WTC11 (cell line): ENCODE data around the gene MIGA2. TPM values are rescaled to one million over a fixed set of nuclear protein-coding genes. Genes with fewer than 3 reads are reported as not detected.

Source experiments
- ATAC-seq: fragments of 200-7000 bp; cut with Tn5 transposase; 2 replicates; pipeline ENCODE4 v1.10.0; 2021; ENCODE audit warnings: mild to moderate bottlenecking, moderate library complexity
- Bru-seq: library from RNA; stranded (reverse); fragments of 400-500 nt; gene quantifications from one replicate; lab custom pipeline; 2021; lab: Mats Ljungman, UMichigan
- CTCF ChIA-PET: fragments of 300-600 bp; sonication (Branson Sonifier 250); formaldehyde crosslinking; loops from one replicate; lab custom pipeline; 2021; ENCODE audit warnings: antibody characterized with exemption; lab: Charles Lee
- POLR2A ChIA-PET: fragments of 350-600 bp; sonication (Branson Sonifier 250); formaldehyde crosslinking; loops from one replicate; lab custom pipeline; 2021; ENCODE audit warnings: antibody characterized with exemption; lab: Charles Lee
- DNase-seq: peaks from one replicate; pipeline ENCODE4 v3.0.0; 2021; ENCODE audit warnings: low spot score
- H3K27ac Mint-ChIP-seq: 2 replicates; pipeline ENCODE4 v1.8.0; 2021; ENCODE audit warnings: mixed read lengths
- H3K27me3 Mint-ChIP-seq: 2 replicates; pipeline ENCODE4 v1.8.0; 2021; ENCODE audit warnings: low read depth, mild to moderate bottlenecking, moderate library complexity, mixed read lengths
- H3K36me3 Mint-ChIP-seq: 2 replicates; pipeline ENCODE4 v1.8.0; 2021; ENCODE audit warnings: mixed read lengths
- H3K4me1 Mint-ChIP-seq: 2 replicates; pipeline ENCODE4 v1.8.0; 2022; ENCODE audit warnings: mixed read lengths
- H3K4me3 Mint-ChIP-seq: 2 replicates; pipeline ENCODE4 v1.8.0; 2021; ENCODE audit warnings: mild to moderate bottlenecking, moderate library complexity, mixed read lengths
- H3K9me3 Mint-ChIP-seq: 2 replicates; pipeline ENCODE4 v1.8.0; 2021; ENCODE audit warnings: mixed read lengths
- CBFB ChIP-seq: sonication (generic); formaldehyde crosslinking; IDR thresholded peaks from 2 replicates; pipeline ENCODE4 v1.8.1; 2022; ENCODE audit warnings: mild to moderate bottlenecking, low read depth, missing genetic modification reagents
- ELF4 ChIP-seq: sonication (generic); formaldehyde crosslinking; IDR thresholded peaks from 2 replicates; pipeline ENCODE4 v1.8.1; 2022; ENCODE audit warnings: low read depth, mild to moderate bottlenecking, moderate library complexity, missing genetic modification reagents
- EMX1 ChIP-seq: fragments of 250-450 bp; sonication (Bioruptor Pico); IDR thresholded peaks from 2 replicates; pipeline ENCODE4 v1.8.0; 2021; ENCODE audit warnings: mild to moderate bottlenecking
- GRHL2 ChIP-seq: fragments of 250-450 bp; sonication (Bioruptor Pico); IDR thresholded peaks from 2 replicates; pipeline ENCODE4 v1.8.0; 2022; ENCODE audit warnings: mild to moderate bottlenecking, moderate library complexity; ENCODE audit not compliant: insufficient replicate concordance, severe bottlenecking
- IRF2 ChIP-seq: sonication (generic); formaldehyde crosslinking; IDR thresholded peaks from 2 replicates; pipeline ENCODE4 v1.8.0; 2022; ENCODE audit warnings: low read depth, missing genetic modification reagents, borderline replicate concordance
- NR3C1 ChIP-seq: sonication (generic); formaldehyde crosslinking; conservative IDR thresholded peaks from 2 replicates; pipeline ENCODE4 v1.8.1; 2023; ENCODE audit warnings: low read depth, mild to moderate bottlenecking, missing genetic modification reagents
- RORB ChIP-seq: fragments of 250-450 bp; sonication (Bioruptor Pico); IDR thresholded peaks from 2 replicates; pipeline ENCODE4 v1.9.0; 2021; ENCODE audit warnings: mild to moderate bottlenecking
- SMAD3 ChIP-seq: sonication (generic); formaldehyde crosslinking; IDR thresholded peaks from 2 replicates; pipeline ENCODE4 v1.8.0; 2022; ENCODE audit warnings: missing genetic modification reagents, mild to moderate bottlenecking, borderline replicate concordance
- TEAD1 ChIP-seq: sonication (generic); formaldehyde crosslinking; IDR thresholded peaks from 2 replicates; pipeline ENCODE4 v1.8.0; 2022; ENCODE audit warnings: mild to moderate bottlenecking, missing genetic modification reagents
- ZBTB21 ChIP-seq: sonication (generic); formaldehyde crosslinking; IDR thresholded peaks from 2 replicates; pipeline ENCODE4 v1.8.1; 2023; ENCODE audit warnings: mild to moderate bottlenecking, missing genetic modification reagents, borderline replicate concordance
- ZNF232 ChIP-seq: sonication (generic); formaldehyde crosslinking; IDR thresholded peaks from 2 replicates; pipeline ENCODE4 v1.8.0; 2022; ENCODE audit warnings: mild to moderate bottlenecking, missing genetic modification reagents
- ZNF263 ChIP-seq: sonication (generic); formaldehyde crosslinking; IDR thresholded peaks from 2 replicates; pipeline ENCODE4 v1.8.1; 2022; ENCODE audit warnings: low read depth, mild to moderate bottlenecking, moderate library complexity, missing genetic modification reagents
- ZNF416 ChIP-seq: fragments of 250-450 bp; sonication (Bioruptor Pico); IDR thresholded peaks from 2 replicates; pipeline ENCODE4 v1.9.0; 2021; ENCODE audit warnings: mild to moderate bottlenecking, inconsistent platforms
- ZNF671 ChIP-seq: fragments of 250-450 bp; sonication (Bioruptor Pico); IDR thresholded peaks from 2 replicates; pipeline ENCODE4 v1.8.0; 2021; ENCODE audit warnings: mild to moderate bottlenecking
- long read RNA-seq, 3 experiments: library from RNA in 1 of 3; library from capped mRNA in 1 of 3; library from polyadenylated mRNA in 1 of 3; unstranded in 2 of 3; stranded (forward) in 1 of 3; transcript quantifications; one replicate each; pipeline ENCODE4 v2.0.0, GENCODE V29; 2021
- total RNA-seq: library from RNA; stranded (reverse); gene quantifications from 3 replicates; pipeline ENCODE4 v1.2.3, GENCODE V29; 2021
- TF ChIP-seq, protein P1 (sequence below): sonication (generic); formaldehyde crosslinking; IDR thresholded peaks from 2 replicates; pipeline ENCODE4 v1.8.1; 2023; ENCODE audit warnings: mild to moderate bottlenecking, missing genetic modification reagents, moderate library complexity
- TF ChIP-seq, protein P2 (sequence below): fragments of 250-450 bp; sonication (Bioruptor Pico); IDR thresholded peaks from 2 replicates; pipeline ENCODE4 v1.8.0; 2021; ENCODE audit warnings: mild to moderate bottlenecking
- TF ChIP-seq, protein P3 (sequence below): sonication (generic); formaldehyde crosslinking; IDR thresholded peaks from 2 replicates; pipeline ENCODE4 v1.8.1; 2022; ENCODE audit warnings: low read depth, mild to moderate bottlenecking, moderate library complexity, missing genetic modification reagents, borderline replicate concordance
- TF ChIP-seq, protein P4 (sequence below): sonication (generic); formaldehyde crosslinking; IDR thresholded peaks from 2 replicates; pipeline ENCODE4 v1.8.1; 2022; ENCODE audit warnings: low read depth, missing genetic modification reagents, borderline replicate concordance
- TF ChIP-seq, protein P5 (sequence below): fragments of 250-450 bp; sonication (Bioruptor Pico); IDR thresholded peaks from 2 replicates; pipeline ENCODE4 v1.9.0; 2021; ENCODE audit warnings: mild to moderate bottlenecking
- TF ChIP-seq, protein P6 (sequence below): sonication (generic); formaldehyde crosslinking; IDR thresholded peaks from 2 replicates; pipeline ENCODE4 v1.8.1; 2023; ENCODE audit warnings: mild to moderate bottlenecking, missing genetic modification reagents
- TF ChIP-seq, protein P7 (sequence below): sonication (generic); formaldehyde crosslinking; IDR thresholded peaks from 2 replicates; pipeline ENCODE4 v1.8.1; 2023; ENCODE audit warnings: mild to moderate bottlenecking, moderate library complexity, missing genetic modification reagents

The MIGA2 gene, protein sequence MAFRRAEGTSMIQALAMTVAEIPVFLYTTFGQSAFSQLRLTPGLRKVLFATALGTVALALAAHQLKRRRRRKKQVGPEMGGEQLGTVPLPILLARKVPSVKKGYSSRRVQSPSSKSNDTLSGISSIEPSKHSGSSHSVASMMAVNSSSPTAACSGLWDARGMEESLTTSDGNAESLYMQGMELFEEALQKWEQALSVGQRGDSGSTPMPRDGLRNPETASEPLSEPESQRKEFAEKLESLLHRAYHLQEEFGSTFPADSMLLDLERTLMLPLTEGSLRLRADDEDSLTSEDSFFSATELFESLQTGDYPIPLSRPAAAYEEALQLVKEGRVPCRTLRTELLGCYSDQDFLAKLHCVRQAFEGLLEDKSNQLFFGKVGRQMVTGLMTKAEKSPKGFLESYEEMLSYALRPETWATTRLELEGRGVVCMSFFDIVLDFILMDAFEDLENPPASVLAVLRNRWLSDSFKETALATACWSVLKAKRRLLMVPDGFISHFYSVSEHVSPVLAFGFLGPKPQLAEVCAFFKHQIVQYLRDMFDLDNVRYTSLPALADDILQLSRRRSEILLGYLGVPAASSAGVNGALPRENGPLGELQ
- total RNA-seq (39.9 to 61.7 TPM (median 48.0 TPM) in 3 replicates), Bru-seq, nascent RNA (percentile 50 among the genes with signal in this experiment)
- long read RNA-seq, experiment 1, transcript MIGA2-210 (2 exons, 2,532 nt), result major isoform, 5 of 120 reads
- long read RNA-seq, experiment 1, partial matches to known transcripts, result 30 of 120 reads
- long read RNA-seq, experiment 1, other reads (novel, unspliced or antisense), result 84 of 120 reads
- long read RNA-seq, experiment 2, partial matches to known transcripts, result 9 of 17 reads
- long read RNA-seq, experiment 2, other reads (novel, unspliced or antisense), result 7 of 17 reads
- long read RNA-seq, experiment 3, partial matches to known transcripts, result 8 of 10 reads
- long read RNA-seq, experiment 3, other reads (novel, unspliced or antisense), result 2 of 10 reads

DNA sequence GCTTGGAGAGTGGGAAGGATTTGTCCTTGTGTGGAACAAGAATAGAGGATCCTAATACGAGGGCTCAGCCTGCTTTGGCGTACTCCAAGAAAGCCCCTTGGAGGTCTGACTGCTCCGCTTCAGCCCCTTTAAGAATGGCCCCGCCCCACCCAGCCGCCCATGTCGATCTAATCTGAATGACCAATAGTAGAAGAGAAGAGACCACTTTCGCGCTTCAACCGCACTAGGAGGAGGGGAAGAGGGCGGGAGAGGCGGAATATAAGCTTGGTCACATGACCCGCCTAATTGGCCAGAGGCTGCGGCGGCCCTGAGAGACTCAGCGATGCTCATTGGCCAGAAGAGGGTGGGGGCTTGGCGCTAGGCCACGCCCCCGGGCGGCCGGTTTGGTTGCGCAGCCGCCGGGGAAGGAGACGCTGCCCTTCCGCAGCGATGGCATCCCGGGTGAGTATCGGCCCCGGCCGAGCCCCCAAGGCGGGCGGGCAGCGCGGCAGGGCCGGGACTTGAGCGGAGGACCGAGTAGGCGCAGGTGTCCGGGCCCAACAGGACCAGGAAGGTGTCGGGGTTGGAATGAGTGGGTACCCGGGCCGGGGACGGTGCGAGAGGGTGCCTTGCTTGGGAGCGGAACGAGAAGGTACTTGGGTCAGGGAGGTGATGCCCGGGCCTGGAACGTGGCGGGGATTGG is at the start of gene MIGA2:
Gene MIGA2, plus strand, starts transcription at position 386 of the 682 bp plus-strand sequence. CDS start 3,969 bp downstream, outside the sequence.
- POLR2A ChIA-PET, result interaction anchor here (0.5 to 0.6 kb wide), 4 partner anchors 30 to 318 kb away, joined by 3 to 5 read pairs (median 3); partner anchors contain the start of gene DOLPP1
- no peaks in the 10 kb centered on the region for H3K27me3 Mint-ChIP-seq
- peak; percentile 97 for DNase-seq
- peaks cover 15% of the 10 kb centered on the region for H3K4me1 Mint-ChIP-seq
- H3K9me3 Mint-ChIP-seq, result no peaks in the 10 kb centered on the region
- 0 out of 2 replicates have a peak, but pooled peaks cover 3% of the 10 kb centered on the region for H3K36me3 Mint-ChIP-seq
- peak; percentile 95 for ATAC-seq
- peak within 1 kb of the TSS; percentile 92 for H3K27ac Mint-ChIP-seq
- CTCF ChIA-PET, result interaction anchor here (0.6 to 1.7 kb wide), 15 partner anchors 8 to 701 kb away, joined by 3 to 8 read pairs (median 3); partner anchors contain the start of genes ENDOG, SH3GLB2, SPOUT1 and ZDHHC12
- H3K4me3 Mint-ChIP-seq, result peak within 1 kb of the TSS; percentile 96
- TF ChIP-seq ELF4 (CRISPR knock-in tag) (no peak), ZNF232 (CRISPR knock-in tag) (no peak), SMAD3 (peak; percentile 28; the same call in 1 of the 2 replicates), ZNF263 (CRISPR knock-in tag) (no peak), RORB (CRISPR knock-in tag) (no peak), CBFB (CRISPR knock-in tag) (no peak), TEAD1 (CRISPR knock-in tag) (0 out of 2 replicates have a peak, but pooled peaks have one; percentile 69), NR3C1 (no peak), IRF2 (CRISPR knock-in tag) (no peak), ZNF671 (CRISPR knock-in tag) (no peak), ZNF416 (CRISPR knock-in tag) (no peak), GRHL2 (CRISPR knock-in tag) (no peak), EMX1 (CRISPR knock-in tag) (no peak), ZBTB21 (CRISPR knock-in tag) (no peak)
- TF ChIP-seq, protein P1, sequence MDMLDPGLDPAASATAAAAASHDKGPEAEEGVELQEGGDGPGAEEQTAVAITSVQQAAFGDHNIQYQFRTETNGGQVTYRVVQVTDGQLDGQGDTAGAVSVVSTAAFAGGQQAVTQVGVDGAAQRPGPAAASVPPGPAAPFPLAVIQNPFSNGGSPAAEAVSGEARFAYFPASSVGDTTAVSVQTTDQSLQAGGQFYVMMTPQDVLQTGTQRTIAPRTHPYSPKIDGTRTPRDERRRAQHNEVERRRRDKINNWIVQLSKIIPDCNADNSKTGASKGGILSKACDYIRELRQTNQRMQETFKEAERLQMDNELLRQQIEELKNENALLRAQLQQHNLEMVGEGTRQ (CRISPR knock-in tag), result peak; percentile 97
- TF ChIP-seq, protein P2, sequence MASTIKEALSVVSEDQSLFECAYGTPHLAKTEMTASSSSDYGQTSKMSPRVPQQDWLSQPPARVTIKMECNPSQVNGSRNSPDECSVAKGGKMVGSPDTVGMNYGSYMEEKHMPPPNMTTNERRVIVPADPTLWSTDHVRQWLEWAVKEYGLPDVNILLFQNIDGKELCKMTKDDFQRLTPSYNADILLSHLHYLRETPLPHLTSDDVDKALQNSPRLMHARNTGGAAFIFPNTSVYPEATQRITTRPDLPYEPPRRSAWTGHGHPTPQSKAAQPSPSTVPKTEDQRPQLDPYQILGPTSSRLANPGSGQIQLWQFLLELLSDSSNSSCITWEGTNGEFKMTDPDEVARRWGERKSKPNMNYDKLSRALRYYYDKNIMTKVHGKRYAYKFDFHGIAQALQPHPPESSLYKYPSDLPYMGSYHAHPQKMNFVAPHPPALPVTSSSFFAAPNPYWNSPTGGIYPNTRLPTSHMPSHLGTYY (CRISPR knock-in tag), result no peak
- TF ChIP-seq, protein P3, sequence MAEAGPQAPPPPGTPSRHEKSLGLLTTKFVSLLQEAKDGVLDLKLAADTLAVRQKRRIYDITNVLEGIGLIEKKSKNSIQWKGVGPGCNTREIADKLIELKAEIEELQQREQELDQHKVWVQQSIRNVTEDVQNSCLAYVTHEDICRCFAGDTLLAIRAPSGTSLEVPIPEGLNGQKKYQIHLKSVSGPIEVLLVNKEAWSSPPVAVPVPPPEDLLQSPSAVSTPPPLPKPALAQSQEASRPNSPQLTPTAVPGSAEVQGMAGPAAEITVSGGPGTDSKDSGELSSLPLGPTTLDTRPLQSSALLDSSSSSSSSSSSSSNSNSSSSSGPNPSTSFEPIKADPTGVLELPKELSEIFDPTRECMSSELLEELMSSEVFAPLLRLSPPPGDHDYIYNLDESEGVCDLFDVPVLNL (CRISPR knock-in tag), result no peak
- TF ChIP-seq, protein P4, sequence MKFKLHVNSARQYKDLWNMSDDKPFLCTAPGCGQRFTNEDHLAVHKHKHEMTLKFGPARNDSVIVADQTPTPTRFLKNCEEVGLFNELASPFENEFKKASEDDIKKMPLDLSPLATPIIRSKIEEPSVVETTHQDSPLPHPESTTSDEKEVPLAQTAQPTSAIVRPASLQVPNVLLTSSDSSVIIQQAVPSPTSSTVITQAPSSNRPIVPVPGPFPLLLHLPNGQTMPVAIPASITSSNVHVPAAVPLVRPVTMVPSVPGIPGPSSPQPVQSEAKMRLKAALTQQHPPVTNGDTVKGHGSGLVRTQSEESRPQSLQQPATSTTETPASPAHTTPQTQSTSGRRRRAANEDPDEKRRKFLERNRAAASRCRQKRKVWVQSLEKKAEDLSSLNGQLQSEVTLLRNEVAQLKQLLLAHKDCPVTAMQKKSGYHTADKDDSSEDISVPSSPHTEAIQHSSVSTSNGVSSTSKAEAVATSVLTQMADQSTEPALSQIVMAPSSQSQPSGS (CRISPR knock-in tag), result no peak
- TF ChIP-seq, protein P5, sequence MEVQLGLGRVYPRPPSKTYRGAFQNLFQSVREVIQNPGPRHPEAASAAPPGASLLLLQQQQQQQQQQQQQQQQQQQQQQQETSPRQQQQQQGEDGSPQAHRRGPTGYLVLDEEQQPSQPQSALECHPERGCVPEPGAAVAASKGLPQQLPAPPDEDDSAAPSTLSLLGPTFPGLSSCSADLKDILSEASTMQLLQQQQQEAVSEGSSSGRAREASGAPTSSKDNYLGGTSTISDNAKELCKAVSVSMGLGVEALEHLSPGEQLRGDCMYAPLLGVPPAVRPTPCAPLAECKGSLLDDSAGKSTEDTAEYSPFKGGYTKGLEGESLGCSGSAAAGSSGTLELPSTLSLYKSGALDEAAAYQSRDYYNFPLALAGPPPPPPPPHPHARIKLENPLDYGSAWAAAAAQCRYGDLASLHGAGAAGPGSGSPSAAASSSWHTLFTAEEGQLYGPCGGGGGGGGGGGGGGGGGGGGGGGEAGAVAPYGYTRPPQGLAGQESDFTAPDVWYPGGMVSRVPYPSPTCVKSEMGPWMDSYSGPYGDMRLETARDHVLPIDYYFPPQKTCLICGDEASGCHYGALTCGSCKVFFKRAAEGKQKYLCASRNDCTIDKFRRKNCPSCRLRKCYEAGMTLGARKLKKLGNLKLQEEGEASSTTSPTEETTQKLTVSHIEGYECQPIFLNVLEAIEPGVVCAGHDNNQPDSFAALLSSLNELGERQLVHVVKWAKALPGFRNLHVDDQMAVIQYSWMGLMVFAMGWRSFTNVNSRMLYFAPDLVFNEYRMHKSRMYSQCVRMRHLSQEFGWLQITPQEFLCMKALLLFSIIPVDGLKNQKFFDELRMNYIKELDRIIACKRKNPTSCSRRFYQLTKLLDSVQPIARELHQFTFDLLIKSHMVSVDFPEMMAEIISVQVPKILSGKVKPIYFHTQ (CRISPR knock-in tag), result no peak
- TF ChIP-seq, protein P6, sequence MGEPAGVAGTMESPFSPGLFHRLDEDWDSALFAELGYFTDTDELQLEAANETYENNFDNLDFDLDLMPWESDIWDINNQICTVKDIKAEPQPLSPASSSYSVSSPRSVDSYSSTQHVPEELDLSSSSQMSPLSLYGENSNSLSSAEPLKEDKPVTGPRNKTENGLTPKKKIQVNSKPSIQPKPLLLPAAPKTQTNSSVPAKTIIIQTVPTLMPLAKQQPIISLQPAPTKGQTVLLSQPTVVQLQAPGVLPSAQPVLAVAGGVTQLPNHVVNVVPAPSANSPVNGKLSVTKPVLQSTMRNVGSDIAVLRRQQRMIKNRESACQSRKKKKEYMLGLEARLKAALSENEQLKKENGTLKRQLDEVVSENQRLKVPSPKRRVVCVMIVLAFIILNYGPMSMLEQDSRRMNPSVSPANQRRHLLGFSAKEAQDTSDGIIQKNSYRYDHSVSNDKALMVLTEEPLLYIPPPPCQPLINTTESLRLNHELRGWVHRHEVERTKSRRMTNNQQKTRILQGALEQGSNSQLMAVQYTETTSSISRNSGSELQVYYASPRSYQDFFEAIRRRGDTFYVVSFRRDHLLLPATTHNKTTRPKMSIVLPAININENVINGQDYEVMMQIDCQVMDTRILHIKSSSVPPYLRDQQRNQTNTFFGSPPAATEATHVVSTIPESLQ, result no peak
- TF ChIP-seq, protein P7, sequence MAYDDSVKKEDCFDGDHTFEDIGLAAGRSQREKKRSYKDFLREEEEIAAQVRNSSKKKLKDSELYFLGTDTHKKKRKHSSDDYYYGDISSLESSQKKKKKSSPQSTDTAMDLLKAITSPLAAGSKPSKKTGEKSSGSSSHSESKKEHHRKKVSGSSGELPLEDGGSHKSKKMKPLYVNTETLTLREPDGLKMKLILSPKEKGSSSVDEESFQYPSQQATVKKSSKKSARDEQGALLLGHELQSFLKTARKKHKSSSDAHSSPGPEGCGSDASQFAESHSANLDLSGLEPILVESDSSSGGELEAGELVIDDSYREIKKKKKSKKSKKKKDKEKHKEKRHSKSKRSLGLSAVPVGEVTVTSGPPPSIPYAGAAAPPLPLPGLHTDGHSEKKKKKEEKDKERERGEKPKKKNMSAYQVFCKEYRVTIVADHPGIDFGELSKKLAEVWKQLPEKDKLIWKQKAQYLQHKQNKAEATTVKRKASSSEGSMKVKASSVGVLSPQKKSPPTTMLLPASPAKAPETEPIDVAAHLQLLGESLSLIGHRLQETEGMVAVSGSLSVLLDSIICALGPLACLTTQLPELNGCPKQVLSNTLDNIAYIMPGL (CRISPR knock-in tag), result 0 out of 2 replicates have a peak, but pooled peaks have one; percentile 61
